C4-2B (cell line): ENCODE results near the gene TCFL5.

Experiments
- H3K27ac ChIP-seq: fragments of 450-650 bp; 2 replicates; pipeline ENCODE4 v1.5.1; 2017
- CTCF ChIP-seq: fragments of 450-650 bp; conservative IDR thresholded peaks from 2 replicates; pipeline ENCODE4 v1.5.1; 2017; ENCODE audit warnings: mild to moderate bottlenecking
- ZFX ChIP-seq: fragments of 450-650 bp; IDR thresholded peaks from 2 replicates; pipeline ENCODE4 v1.6.1; 2017

The TCFL5 gene

GRCh38 chr20:62894261-62894660 is 32.6 kb upstream of the TCFL5 start:
- TF ChIP-seq ZFX (no peak), CTCF (no peak)
- H3K27ac ChIP-seq, result no peak overlapping the region

GRCh38 chr20:62893700-62894099 is 32.1 kb upstream of the TCFL5 start:
- TF ChIP-seq CTCF (no peak), ZFX (no peak)
- no peak overlapping the region for H3K27ac ChIP-seq

- no peak for TF ChIP-seq ZFX
- TF ChIP-seq CTCF, result no peak
- no peak overlapping the region for H3K27ac ChIP-seq
These were observed 31.0 kb upstream of the TCFL5 start for GRCh38 chr20:62892348-62893304.

GRCh38 chr20:62891111-62891510 is 29.5 kb upstream of the TCFL5 start:
- TF ChIP-seq CTCF, result no peak
- no peak for TF ChIP-seq ZFX
- no peak overlapping the region for H3K27ac ChIP-seq

- H3K27ac ChIP-seq, result no peak overlapping the region
- TF ChIP-seq CTCF (no peak), ZFX (no peak)
These were observed 28.8 kb upstream of the TCFL5 start for GRCh38 chr20:62890444-62890843.

GRCh38 chr20:62889871-62890270 is 28.2 kb upstream of the TCFL5 start:
- H3K27ac ChIP-seq, result no peak overlapping the region
- TF ChIP-seq ZFX, result no peak

GRCh38 chr20:62889411-62889810 is 27.8 kb upstream of the TCFL5 start:
- no peak overlapping the region for H3K27ac ChIP-seq
- no peak for TF ChIP-seq CTCF

GRCh38 chr20:62888910-62889309 is 27.3 kb upstream of the TCFL5 start:
- H3K27ac ChIP-seq, result no peak overlapping the region
- no peak for TF ChIP-seq ZFX
- TF ChIP-seq CTCF, result no peak
